NCI-H69 (cell line): ENCODE measurements around the gene PRR13.
"Not testable (repeated sequence)": the region's sequence is repeated elsewhere in the genome, so short reads cannot be mapped to it uniquely, and the experiment has no call there.

Experiments used
- DNase-seq: peaks from one replicate; lab custom pipeline; 2025; lab: John Stamatoyannopoulos, UW

The PRR13 gene

DNA sequence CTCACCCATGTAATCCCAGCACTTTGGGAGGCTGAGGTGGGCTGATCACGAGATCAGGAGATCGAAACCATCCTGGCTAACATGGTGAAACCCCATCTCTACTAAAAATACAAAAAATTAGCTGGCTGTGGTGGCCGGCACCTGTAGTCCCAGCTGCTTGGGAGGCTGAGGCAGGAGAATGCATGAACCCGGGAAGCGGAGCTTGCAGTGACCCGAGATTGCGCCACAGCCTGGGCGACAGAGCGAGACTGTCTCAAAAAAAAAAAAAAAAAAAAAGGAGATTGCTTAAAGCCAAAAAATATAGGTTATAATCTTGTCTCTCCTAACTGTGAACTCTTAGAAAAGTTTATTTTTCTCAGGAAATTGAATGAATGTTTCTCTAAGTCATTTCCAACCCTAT lies 6.2 kb upstream of the PRR13 start:
- DNase-seq = not testable (repeated sequence)

DNA sequence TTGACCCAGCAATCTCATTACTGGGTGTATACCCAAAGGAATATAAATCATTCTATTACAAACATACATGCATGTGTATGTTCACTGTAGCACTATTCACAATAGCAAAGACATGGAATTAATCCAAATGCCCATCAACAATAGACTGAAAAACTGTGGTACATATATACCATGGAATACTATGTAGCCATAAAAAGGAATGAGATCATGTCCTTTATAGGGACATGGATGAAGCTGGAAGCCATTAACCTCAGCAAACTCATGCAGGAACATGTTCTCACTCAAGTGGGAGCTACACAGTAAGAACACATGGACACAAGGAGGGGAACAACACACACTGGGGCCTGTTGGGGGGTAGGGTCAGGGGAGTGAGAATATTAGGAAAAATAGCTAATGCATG lies 2.0 kb upstream of the PRR13 start:
- not testable (repeated sequence) for DNase-seq

DNA sequence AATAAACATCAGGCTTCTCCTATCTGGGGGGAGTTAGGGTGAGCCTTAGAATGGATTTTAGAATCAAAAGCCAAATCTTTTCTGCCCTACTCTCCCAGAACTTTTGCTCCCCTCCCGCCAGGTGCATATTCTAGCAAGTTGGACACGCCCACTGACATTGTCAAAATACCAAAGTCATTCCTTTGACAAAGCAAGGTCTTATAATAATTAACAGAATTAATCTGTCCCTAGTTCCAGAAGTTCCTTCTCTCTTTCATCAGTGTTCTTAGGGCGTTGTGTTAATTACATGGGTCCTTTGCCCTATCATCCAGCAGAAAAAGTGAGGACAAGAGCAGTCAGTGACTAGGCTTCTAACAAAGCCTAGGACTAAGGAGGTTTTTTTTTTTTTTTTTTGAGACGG lies 2.4 kb downstream of the PRR13 start:
- DNase-seq = no peak

DNA sequence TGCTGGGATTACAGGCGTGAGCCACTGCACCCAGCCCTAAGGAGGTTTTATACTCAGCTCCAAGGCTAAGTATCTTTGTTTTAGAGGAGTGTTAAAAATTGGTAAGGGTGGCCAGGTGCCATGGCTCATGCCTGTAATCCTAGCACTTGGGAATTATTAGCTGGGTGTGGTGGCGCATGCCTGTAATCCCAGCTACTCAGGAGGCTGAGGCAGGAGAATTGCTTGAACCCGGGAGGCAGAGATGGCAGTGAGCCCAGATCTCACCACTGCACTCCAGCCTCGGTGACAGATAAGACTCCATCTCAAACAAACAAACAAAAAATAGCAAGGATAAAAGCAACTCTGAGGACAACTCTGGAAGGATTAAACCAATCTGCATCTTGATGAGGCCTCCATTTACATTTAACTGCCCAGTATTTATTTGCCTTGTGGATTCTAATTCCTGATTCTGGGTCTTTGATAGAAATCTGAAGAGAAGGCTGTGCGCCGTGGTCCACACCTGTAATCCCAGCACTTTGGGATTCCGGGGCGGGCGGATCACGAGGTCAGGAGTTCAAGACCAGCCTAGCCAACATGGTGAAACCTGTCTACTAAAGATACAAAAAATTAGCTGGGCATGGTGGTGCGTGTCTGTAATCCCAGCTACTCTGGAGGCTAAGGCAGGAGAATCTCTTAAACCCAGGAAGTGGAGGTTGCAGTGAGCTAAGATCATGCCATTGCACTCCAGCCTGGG lies 3.2 kb downstream of the PRR13 start:
- not testable (repeated sequence) for DNase-seq

DNA sequence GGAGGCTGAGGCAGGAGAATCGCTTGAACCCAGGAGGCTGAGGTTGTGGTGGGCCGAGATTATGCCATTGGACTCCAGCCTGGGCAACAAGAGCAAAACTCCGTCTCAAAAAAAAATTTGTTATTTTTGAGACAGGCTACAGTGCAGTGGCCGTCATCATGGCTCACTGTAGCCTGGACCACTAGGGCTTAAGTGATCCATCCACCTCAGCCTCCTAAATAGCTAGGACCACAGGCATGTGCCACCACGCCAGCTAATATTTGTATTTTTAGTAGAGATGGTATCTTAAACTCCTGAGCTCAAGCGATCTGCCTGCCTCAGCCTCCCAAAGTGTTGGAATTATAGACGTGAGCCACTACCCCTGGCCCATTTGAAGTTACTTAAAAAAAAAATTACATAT lies 9.4 kb downstream of the PRR13 start:
- no peak for DNase-seq

DNA sequence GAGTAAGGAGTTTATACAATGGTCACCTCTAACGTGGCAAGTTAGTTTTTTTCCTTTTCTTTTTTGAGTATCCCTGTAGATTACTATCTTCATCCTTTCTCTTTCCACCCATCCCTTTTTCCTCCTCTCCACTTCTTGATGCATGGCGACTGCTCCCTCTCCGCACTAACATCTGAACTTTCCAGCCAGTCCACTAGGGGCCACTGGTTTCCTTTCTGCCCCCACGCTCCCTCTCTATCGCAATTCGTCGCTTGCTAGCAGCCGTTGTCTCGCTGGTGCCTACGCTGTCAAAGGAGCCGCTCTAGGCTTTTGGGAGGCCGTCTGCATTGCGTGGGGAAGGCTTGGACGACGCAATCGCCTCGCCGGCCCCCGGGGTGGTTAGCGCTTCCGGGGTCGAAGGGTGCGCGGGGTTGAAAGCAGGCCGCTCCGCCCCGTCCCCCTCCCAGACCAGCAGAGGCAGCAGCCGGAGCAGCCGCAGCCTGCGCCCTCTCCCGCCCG lies 10.2 kb downstream of the PRR13 start, which contains the start of gene PCBP2:
PCBP2 (plus strand) TSS at position 442 of the 498 bp plus-strand sequence. CDS start 2,699 bp downstream, outside the sequence.
- DNase-seq = peak; percentile 100

DNA sequence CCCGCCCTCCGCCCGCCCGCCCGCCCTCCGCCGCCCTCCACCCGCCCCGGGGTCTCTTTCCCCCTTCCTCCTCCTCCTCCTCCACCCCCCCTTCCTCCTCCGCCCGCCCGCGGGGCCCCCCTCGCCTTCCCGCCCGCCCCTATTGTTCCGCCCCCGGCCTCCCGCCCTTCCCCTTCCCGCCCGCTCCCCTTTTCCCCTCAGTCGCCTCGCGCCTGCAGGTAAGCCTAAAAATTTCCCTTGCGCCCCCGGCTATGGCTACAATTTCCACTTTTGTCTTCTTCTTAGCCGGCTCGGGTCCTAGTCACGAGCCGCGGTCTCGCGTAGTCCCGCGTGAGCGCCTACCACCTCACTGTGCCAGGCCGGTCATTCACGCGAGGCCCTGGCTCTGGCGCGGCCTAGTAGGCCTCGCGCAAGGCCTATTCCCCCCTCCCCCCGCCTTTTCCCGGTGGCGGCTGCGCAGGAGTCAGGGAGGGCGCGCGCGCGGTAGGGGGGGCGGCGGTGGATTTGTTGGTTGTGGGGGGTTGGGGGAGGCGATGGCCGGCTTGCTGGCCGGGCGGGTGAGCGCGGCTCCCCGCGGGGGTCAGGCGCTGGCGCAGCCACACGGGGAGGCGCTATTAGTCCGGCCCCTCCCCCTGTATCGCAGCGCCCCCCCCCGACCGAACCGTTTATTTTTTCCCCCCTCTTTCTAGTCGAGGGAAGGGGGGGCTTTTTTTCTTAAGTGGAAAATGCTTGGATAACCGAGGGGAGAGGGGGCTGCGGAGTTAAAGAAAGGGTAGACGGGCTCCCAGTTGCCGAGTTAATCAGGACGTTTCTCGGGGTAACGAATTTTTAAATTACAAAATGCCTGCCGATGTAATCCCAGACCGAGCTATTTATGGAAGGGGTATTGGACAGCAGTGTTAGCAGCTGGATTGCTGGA lies 10.9 kb downstream of the PRR13 start:
- peak; percentile 98 for DNase-seq

DNA sequence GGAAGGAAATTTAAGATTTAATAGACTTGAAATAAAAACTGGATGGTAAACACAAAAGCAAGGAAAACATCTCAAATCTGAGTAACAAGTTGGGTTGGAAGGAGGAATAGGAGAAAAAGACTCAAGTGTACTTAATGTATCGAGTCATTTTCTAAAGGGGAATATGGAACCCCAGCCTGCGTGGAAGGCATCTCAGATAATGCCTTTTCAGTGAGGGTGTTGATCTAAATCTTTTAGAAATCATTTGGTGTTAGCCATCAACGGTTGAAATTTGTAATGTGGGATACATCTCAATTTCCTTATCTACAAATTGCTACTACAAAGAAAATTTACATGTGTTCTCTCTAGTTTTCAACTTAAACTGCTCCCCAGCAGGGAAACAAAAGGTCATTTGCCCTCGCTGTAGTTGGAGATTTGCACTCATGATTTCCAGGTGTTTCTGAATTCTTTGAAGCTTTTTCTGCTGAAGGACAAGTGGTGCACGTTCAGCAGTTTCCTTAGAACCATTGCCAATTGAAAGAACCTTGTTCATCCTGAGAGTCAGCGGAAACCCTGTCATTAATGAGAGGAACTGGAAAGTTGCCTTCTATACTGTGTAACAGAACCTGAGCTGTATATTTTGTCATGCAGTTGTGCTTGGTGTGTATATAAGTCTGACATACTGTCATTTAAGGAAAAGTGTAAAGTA lies 12.6 kb downstream of the PRR13 start:
- no peak for DNase-seq

DNA sequence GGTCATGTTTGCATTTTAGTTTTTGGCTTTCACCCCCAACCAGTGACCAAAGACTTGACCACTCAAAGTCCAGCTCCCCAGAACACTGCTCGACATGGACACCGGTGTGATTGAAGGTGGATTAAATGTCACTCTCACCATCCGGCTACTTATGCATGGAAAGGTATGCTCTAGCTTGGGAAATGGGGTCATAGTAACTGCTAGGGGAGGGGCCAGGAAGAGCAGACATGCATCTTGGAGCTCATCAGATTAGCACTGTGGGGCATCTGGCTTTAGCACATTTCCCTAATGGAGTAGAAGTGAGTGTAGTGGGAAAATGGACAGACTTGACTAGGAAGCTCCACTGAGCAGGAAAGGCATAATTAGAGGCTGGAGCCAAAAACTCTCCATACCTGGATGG lies 13.2 kb downstream of the PRR13 start:
- peak; percentile 20 for DNase-seq

DNA sequence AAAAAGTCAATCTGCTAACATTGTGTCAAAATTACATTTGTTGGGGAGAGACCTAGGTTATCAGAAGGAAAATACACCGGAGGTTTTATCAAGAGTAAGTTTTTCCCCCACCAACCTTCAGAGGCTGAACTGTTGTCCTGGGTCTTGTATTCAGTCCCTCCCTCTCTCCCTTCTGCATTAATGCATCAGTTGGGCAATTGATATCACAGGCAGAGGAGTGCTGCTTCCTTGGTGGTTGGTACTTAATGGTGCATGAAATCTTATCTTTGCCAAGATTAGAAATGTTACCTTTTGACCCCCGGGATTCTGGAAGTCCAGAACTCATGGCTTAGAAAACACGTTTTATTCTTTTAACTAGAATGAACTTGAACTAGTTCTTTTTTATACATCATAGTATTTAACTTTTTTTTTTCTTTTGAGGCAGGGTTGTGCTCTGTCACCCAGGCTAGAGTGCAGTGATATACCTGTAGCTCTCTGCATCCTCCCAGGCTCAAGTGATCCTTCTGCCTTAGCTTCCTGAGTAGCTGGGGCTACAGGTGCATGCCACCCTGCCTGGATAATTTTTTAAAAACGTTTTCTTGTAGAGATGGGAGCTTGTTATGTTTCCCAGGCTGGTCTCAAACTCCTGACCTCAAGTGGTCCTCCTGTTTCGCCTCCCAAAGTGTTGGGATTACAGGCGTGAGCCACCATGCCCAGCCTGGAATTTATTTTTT lies 15.3 kb downstream of the PRR13 start:
- no peak for DNase-seq

DNA sequence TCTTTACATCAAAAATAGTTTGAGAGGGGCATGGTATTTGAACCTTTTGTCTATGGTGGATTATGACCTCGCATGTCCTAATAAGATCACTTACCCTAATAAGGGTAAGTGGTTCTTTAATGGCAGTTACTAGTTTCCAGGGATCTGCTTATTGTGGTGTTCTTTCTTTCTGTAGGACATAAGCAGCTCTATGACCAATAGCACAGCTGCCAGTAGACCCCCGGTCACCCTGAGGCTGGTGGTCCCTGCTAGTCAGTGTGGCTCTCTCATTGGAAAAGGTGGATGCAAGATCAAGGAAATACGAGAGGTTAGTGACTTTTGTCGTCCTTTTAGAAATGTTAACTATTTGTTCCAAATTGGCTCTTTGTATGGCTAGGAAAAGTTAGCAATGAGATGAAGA lies 17.6 kb downstream of the PRR13 start:
- no peak for DNase-seq

DNA sequence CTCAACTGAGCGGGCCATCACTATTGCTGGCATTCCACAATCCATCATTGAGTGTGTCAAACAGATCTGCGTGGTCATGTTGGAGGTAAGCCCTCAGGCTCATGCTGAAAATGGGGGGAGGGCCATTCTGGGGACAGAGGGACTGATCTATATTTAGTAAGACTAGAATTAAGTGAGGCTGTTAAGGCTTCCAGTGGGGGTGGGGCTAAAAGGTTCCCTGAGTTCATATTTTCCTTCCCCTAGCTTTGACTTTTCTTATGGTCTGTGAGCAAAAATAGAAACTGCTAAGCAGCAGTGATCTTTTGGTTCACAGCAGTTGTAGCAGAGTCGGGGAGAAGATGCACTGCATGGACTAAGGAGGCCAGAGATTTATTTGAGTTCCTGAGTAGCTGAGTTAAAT lies 19.5 kb downstream of the PRR13 start:
- no peak for DNase-seq

DNA sequence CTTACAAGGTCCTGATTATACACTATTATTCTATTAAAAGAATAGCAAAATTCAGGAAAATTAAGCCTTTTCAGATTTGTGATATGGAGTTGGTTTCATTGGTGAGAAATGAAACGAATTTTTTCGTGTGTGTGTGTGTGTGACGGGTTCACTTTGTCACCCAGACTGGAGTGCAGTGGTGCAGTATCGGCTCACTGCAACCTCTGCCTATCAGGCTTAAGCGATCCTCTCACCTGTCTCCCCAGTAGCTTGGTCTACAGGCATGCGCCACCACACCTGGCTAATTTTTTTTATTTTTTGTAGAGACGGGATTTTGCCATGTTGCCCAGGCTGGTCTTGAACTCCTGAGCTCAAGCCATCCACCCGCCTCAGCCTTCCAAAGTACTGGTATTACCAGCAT lies 20.1 kb downstream of the PRR13 start:
- no peak for DNase-seq

DNA sequence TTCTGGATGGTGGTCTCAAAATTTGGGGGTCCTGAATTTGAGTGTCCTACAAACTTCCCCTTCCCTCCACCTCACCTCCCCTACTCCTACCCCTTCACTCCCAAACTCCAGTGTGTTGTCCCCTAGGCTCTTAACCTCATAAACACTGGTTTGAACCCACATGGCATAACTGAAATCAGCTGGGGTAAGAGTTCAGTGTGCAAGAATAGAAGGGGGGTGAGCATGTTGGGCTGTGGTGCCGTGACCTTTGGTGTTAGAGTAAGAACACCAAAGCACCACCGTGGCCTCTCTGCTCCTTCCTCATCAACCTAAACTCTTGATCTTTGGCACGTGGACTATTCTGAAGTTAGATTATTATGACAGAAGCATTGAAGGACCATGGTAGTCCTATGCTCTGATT lies 21.4 kb downstream of the PRR13 start:
- DNase-seq = no peak

DNA sequence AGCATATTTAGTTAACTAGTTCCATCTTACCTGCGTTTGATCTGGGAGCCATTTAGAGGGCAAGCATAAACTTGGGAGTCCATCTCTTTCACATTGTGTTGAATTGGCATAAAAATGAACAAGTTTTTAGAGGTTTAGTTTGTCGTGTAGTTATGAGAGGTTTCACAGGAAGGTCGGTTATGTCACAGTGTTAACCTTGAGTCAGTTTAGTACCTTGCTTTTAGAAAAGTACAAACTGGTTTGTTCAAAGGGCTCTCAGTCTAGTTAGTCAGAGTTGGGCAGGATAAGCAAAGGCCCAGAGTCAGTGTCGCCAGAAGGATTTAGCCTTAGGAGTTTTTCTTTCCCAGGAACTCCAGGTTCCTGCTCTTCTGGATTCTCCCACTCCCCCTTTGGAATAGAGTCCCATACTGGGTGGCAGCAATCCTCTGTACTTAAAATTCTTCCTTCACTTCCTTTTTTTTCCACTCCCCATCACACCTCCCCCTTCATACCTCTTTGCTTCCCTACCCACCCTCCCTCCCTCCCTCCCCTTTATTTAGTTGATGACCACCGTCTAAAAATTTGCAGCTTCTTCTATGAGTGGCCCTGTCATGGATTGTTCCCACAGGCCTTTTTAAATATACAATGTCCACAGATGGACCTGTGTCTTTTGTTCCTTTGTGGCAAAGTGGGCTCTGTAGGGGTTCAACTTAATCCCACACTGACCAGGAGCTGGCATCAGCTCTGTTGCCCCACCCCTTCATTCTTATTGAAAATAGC lies 22.4 kb downstream of the PRR13 start:
- DNase-seq = no peak

DNA sequence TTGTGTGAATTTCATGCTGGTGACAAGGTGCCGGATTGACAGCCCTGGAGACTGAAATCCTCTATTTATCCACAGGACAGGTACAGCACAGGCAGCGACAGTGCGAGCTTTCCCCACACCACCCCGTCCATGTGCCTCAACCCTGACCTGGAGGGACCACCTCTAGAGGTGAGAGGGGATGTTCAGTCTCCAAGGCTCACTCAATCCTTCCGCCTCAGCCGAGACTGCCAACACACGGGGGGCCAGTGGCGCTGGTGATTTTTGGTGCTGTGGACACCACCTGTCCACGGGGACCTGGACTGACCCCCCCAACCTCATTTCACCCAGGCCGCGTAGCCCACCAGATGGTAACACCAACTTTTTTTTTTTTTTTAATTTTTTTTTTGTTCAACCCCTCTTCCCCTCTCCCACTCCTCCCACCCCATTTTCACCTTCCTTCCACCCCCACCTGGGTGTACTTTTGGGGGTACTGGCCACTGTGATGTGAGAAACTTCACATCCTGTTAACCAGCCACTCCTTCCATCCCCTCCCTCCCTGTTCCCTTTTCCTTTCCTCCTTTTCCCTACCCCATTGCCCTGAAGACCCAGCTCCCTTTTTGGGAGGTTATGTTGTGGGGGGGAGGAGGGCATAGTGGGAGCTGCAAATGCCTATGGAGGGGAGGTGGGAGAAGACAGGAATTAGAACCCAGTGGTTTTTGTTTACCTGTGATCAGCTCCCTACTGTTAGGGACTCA lies 23.3 kb downstream of the PRR13 start:
- no peak for DNase-seq

DNA sequence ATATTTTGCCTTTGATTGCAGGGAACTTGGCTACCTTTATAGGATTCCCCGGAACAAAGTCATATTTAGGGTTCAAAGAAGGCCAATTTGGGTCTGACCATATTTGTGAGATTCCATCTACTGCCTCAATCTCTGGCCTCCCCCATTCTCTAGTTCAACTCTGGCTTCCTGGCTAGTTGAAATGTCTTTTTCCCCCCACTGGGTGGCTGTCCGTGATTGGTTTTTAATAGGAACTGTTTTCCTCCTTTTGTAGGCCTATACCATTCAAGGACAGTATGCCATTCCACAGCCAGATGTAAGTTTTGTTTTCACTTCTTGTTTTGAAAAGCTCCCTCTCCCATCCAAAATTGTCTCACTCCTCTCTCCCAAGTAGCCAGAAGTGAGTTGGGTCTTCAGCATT lies 24.1 kb downstream of the PRR13 start:
- no peak for DNase-seq

DNA sequence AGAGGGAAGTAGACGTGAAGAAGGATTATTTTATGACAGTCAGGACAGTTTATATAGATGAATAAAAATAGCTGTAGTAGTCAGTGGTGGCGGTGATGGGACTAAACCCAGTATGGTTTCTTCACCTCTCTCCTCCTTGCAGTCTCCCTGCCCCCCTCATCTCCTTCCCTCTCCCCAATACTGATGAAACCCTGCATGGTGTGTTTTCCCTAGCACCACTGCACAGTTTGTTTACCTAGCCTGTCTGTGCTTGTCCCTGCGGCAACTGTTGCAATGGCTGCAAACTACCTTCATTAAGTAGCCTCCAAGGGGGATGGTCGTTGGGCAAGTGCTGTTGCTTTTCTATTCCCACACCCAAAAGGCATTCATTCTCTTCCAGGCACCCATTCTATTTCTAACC lies 25.1 kb downstream of the PRR13 start:
- DNase-seq = peak; percentile 46

DNA sequence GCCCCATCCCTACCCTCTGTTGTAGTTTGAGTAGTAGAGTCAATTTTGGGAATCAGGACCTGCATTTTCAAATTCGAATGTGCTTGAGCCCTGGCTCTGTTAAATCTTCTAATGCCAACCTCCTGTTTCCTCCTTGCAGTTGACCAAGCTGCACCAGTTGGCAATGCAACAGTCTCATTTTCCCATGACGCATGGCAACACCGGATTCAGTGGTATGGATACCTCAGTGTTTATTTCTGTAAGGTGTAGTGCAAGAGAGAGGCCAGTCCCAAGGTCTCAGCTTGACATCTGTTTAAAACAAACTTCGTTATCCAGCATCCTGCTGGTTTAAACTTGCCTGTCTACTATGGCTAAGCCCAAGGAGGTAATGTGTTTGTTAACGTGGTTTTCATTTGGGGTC lies 25.5 kb downstream of the PRR13 start:
- no peak for DNase-seq

DNA sequence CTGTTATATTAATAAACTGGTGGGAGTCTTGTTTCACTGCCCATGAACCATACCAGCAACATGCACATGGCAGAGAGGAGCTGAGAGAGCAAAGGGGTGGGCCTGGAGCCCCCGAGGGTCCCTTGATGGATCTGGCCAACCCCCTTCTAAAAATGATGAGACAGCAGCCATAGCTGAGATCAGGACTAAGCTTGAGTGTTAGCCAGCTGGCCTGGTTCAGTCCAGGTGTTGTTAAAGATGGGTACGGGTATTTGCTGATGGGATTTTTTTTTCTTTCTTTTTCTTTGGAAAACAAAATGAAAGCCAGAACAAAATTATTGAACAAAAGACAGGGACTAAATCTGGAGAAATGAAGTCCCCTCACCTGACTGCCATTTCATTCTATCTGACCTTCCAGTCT lies 26.3 kb downstream of the PRR13 start:
- no peak for DNase-seq
